CD8-positive, alpha-beta memory T cell (primary cell): ENCODE measurements around the gene BACH1. TPM values are rescaled to one million over a fixed set of nuclear protein-coding genes. Genes with fewer than 3 reads are reported as not detected.

Experiments
- CTCF ChIA-PET: fragments of 350-600 bp; sonication (Branson Sonifier 250); formaldehyde crosslinking; loops from one replicate; lab custom pipeline; 2021; ENCODE audit warnings: antibody characterized with exemption; lab: Charles Lee
- POLR2A ChIA-PET: fragments of 350-600 bp; sonication (Branson Sonifier 250); formaldehyde crosslinking; loops from one replicate; lab custom pipeline; 2021; ENCODE audit warnings: antibody characterized with exemption; lab: Charles Lee
- DNase-seq, 5 donors: peaks; one replicate each; pipeline versions ENCODE4 v3.0.0 to v3.0.0-alpha.2; 2020 to 2022; ENCODE audit warnings: mixed read lengths in 1 of 5
- H3K27ac ChIP-seq: one replicate; pipeline ENCODE4 v1.7.0; 2013; ENCODE audit warnings: low read depth, mild to moderate bottlenecking, low read length, moderate library complexity
- H3K27me3 ChIP-seq: 2 replicates; pipeline ENCODE4 v1.7.0; 2013; ENCODE audit warnings: low read length, mild to moderate bottlenecking; ENCODE audit not compliant: insufficient read depth, poor library complexity, severe bottlenecking
- H3K36me3 ChIP-seq: 2 replicates; pipeline ENCODE4 v1.7.0; 2013; ENCODE audit warnings: mild to moderate bottlenecking, low read length, moderate library complexity; ENCODE audit not compliant: insufficient read depth
- H3K4me1 ChIP-seq: 2 replicates; pipeline ENCODE4 v1.7.0; 2013; ENCODE audit warnings: mild to moderate bottlenecking, low read length, moderate library complexity; ENCODE audit not compliant: insufficient read depth
- H3K4me3 ChIP-seq: 2 replicates; pipeline ENCODE4 v1.7.0; 2013; ENCODE audit warnings: mild to moderate bottlenecking, low read length
- H3K9me3 ChIP-seq: 2 replicates; pipeline ENCODE4 v1.7.0; 2013; ENCODE audit warnings: mild to moderate bottlenecking, low read length
- H3K27ac Mint-ChIP-seq, 8 donors: one replicate each; pipeline ENCODE4 v1.8.0; 2020 to 2021; ENCODE audit warnings: mixed read lengths in 8 of 8, mild to moderate bottlenecking in 6 of 8, inconsistent platforms in 3 of 8, moderate library complexity in 3 of 8
- H3K27me3 Mint-ChIP-seq, 2 donors: one replicate each; pipeline ENCODE4 v1.8.0; 2020 to 2021; ENCODE audit warnings: mixed read lengths in 2 of 2, mild to moderate bottlenecking in 1 of 2, moderate library complexity in 1 of 2
- H3K36me3 Mint-ChIP-seq, 3 donors: one replicate each; pipeline ENCODE4 v1.8.0; 2020 to 2021; ENCODE audit warnings: mixed read lengths in 3 of 3, inconsistent platforms in 1 of 3, mild to moderate bottlenecking in 1 of 3
- H3K4me1 Mint-ChIP-seq, 3 donors: one replicate each; pipeline ENCODE4 v1.8.0; 2020 to 2021; ENCODE audit warnings: mixed read lengths in 3 of 3, inconsistent platforms in 1 of 3, mild to moderate bottlenecking in 1 of 3
- H3K4me3 Mint-ChIP-seq, 7 donors: one replicate each; pipeline ENCODE4 v1.8.0; 2020 to 2021; ENCODE audit warnings: mixed read lengths in 7 of 7, mild to moderate bottlenecking in 6 of 7, moderate library complexity in 4 of 7, inconsistent platforms in 2 of 7
- H3K9me3 Mint-ChIP-seq, 5 donors: one replicate each; pipeline ENCODE4 v1.8.0; 2020 to 2022; ENCODE audit warnings: mixed read lengths in 5 of 5, mild to moderate bottlenecking in 3 of 5, moderate library complexity in 2 of 5, inconsistent platforms in 1 of 5
- polyA plus RNA-seq: library from polyadenylated mRNA; unstranded; fragments of 300-500 nt; fragmentation: Illumina TruSeq; gene quantifications from one replicate; pipeline ENCODE4 v1.2.3, GENCODE V29; 2021
- total RNA-seq, 2 experiments: library from RNA; stranded (reverse); gene quantifications; one replicate each; pipeline ENCODE4 v1.2.3, GENCODE V29; 2021

BACH1 gene
- total and polyA plus RNA-seq, 3 experiments from 2014 or later = 13.0 to 25.6 (median 20.8) TPM

DNA sequence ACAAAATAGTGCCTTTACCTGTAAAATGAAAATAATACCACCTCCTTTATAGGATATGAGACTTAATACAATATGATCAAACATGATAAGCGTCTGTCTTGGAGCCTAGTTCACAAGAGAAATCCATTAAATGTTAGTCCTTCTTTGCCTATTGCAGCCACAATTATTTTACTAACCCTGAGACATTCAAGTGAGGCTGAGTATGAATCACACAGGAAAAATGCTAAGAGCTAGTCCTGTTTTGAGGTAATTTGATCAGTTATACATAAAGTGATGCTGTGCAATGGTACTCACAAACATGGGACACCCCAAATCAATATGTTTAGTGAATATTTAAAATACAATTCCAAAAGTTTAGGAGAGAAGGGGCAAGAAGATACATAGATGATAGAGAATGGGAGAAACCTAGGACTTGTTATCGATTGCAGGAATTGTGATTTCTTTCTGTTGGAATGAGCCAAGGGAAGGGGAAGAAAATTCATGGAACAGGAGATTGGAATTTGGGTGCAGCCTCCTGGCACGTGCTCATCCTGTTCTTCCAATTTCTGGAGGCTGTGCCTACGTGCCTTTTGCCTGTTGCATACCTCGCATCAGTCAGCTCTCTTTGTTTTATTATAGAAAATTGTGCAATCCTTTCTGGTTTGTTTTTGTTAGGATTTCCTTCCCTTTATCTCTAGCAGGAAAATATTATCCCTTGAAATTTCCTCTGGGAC lies 39.9 kb upstream of the BACH1 start:
- Mint-ChIP-seq H3K36me3 (peaks cover 0 to 14% (median 2%) of the 10 kb centered on the region in 3 donors), H3K27me3 (peaks cover 6 to 14% of the 10 kb centered on the region in 2 donors), H3K4me1 (no peaks in the 10 kb centered on the region), H3K27ac (no peak overlapping the region), H3K9me3 (peaks cover 7 to 19% (median 16%) of the 10 kb centered on the region in 5 donors), H3K4me3 (no peak overlapping the region)
- Histone ChIP-seq H3K9me3 (no peaks in the 10 kb centered on the region), H3K27me3 (no peaks in the 10 kb centered on the region), H3K27ac (no peak overlapping the region), H3K4me1 (no peaks in the 10 kb centered on the region), H3K4me3 (no peak overlapping the region), H3K36me3 (no peaks in the 10 kb centered on the region)
- ChIA-PET POLR2A (no interaction called here), CTCF (no interaction called here)
- DNase-seq = no peak

DNA sequence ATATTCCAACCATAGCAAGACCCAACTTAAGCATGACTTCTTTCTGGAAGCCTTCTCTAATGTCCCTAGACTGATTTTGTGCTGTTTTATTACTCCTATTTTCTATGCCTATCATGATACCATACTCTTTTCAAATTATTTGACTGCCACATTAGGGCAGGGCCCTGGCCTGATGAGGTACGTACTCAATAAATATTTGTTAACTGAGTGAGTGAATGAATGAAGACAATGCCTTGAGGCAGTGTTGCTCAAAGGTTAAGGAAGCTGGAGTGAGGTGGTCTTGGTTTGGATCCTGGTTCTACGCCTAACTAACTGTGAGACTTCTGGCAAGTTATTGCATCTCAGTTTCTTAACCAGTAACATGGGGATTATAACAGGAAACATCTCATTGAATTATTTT lies 38.3 kb upstream of the BACH1 start:
- H3K9me3 ChIP-seq = no peaks in the 10 kb centered on the region
- DNase-seq = no peak
- Mint-ChIP-seq H3K27ac (no peak overlapping the region), H3K4me3 (no peak overlapping the region), H3K36me3 (peaks cover 0 to 5% (median 0%) of the 10 kb centered on the region in 3 donors), H3K4me1 (no peaks in the 10 kb centered on the region), H3K27me3 (peaks cover 6 to 14% of the 10 kb centered on the region in 2 donors), H3K9me3 (peaks cover 0 to 6% (median 5%) of the 10 kb centered on the region in 5 donors)
- no peaks in the 10 kb centered on the region for H3K36me3 ChIP-seq
- no peaks in the 10 kb centered on the region for H3K4me1 ChIP-seq
- no peak overlapping the region for H3K4me3 ChIP-seq
- H3K27ac ChIP-seq = no peak overlapping the region
- ChIA-PET POLR2A (no interaction called here), CTCF (no interaction called here)
- H3K27me3 ChIP-seq = no peaks in the 10 kb centered on the region

DNA sequence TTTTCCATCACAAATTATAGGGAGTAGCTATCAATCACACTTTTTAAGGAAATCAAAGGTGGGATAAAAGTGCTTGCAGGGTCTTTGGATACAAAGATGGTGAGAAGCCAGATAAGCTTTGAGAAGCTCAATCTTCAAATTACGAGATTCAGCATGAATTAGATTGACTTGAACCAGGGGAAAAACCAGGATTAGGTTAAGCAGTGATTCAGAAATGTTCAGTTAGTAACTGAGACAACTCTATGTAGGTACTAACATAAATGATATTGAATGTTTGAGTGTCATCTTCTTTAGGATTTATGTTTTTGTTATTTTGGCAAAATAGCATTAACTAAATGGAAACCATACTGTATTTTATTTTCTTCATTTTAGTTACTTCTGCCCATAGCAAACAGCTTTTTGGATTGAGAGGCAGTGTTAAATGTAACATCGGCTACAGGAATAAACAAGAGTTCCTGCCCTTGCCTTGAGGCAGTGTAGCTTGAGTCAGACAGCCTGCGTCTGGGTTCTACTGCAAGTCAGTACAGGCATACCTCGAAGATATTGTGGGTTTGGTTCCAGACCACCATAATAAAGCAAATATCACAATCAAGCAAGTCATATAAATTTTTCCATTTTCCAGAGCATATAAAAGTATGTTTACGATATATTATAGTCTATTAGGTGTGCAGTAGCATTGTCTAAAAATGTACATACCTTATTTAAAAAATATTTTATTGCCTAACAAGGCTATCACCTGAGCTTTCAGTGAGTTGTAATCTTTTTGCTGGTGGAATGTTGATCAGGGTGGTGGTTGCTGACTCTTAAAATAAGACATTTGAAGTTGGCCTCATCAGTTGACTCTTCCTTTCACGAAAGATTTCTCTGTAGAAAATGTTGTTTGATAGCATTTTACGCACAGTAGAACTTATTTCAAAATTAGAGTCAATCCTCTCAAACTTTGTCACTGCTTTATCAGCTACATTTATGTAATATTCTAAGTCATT lies 36.9 kb upstream of the BACH1 start:
- Histone ChIP-seq H3K36me3 (no peaks in the 10 kb centered on the region), H3K4me3 (no peak overlapping the region), H3K9me3 (no peaks in the 10 kb centered on the region), H3K27ac (no peak overlapping the region), H3K27me3 (no peaks in the 10 kb centered on the region), H3K4me1 (no peaks in the 10 kb centered on the region)
- no peaks in the 10 kb centered on the region for H3K36me3 Mint-ChIP-seq
- no peaks in the 10 kb centered on the region for H3K4me1 Mint-ChIP-seq
- no peaks in the 10 kb centered on the region for H3K9me3 Mint-ChIP-seq
- H3K27me3 Mint-ChIP-seq = peaks cover 2 to 5% of the 10 kb centered on the region in 2 donors
- ChIA-PET CTCF (no interaction called here), POLR2A (no interaction called here)
- no peak overlapping the region for H3K4me3 Mint-ChIP-seq
- no peak for DNase-seq
- H3K27ac Mint-ChIP-seq = no peak overlapping the region

DNA sequence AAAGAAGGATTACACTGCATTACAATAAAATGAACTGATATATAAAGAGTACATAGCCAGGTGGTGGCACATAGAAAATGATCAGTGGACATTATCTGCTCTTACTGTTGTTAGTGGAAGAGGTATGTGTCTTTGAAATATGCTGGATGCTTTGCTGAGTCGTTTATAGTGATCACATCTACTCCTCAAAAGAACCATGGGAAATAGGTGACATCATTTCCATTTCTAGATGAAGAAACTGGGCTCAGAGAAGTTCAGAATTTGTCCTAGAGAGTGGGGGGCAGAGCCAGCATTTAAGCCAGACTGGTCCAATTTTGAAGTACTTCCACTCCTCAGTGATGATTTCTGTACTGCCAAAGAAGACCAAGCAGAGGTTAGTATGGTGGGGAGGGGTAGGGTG lies 34.0 kb upstream of the BACH1 start:
- H3K27me3 Mint-ChIP-seq = no peaks in the 10 kb centered on the region
- CTCF ChIA-PET = no interaction called here
- H3K9me3 Mint-ChIP-seq = no peaks in the 10 kb centered on the region
- POLR2A ChIA-PET = no interaction called here
- Histone ChIP-seq H3K9me3 (no peaks in the 10 kb centered on the region), H3K27ac (no peak overlapping the region), H3K4me1 (no peaks in the 10 kb centered on the region), H3K27me3 (no peaks in the 10 kb centered on the region), H3K36me3 (no peaks in the 10 kb centered on the region), H3K4me3 (no peak overlapping the region)
- DNase-seq = no peak
- no peak overlapping the region for H3K27ac Mint-ChIP-seq
- no peaks in the 10 kb centered on the region for H3K4me1 Mint-ChIP-seq
- H3K4me3 Mint-ChIP-seq = no peak overlapping the region
- H3K36me3 Mint-ChIP-seq = no peaks in the 10 kb centered on the region

DNA sequence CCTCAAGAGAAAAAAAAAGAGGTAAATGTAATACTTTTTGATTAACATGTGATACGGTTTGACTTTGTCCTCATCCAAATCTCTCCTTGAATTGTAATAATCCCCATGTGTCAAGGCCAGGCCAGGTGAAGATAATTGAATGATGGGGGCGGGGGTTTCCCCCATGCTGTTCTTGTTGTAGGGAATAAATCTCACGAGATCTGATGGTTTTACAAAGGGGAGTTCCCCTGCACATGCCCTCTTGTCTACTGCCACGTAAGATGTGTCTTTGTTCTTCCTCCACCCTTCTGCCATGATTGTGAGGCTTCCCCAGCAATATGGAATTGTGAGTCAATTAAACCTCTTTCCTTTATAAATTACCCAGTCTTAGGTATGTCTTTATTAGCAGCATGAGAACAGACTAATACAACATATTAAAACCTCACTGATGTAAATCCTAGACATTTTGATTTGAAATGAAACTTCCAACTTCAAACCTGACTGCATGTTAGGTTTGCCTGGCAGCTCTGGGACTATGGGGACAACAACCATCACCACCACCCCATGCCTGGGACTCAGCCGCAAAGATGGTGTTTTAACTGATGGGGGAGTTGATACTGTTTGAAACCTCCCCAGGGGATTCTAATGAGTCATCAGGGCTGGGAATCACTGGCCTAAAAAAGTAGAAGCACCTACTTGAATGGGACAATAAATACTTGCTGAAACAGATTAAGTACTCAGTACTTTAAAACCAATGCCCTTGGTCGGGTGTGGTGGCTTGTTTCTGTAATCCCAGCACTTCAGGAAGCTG lies 32.8 kb upstream of the BACH1 start:
- Mint-ChIP-seq H3K4me3 (no peak overlapping the region), H3K36me3 (no peaks in the 10 kb centered on the region), H3K27ac (no peak overlapping the region), H3K4me1 (no peaks in the 10 kb centered on the region), H3K9me3 (no peaks in the 10 kb centered on the region), H3K27me3 (no peaks in the 10 kb centered on the region)
- Histone ChIP-seq H3K27ac (no peak overlapping the region), H3K9me3 (no peaks in the 10 kb centered on the region), H3K4me3 (no peak overlapping the region), H3K27me3 (no peaks in the 10 kb centered on the region), H3K36me3 (no peaks in the 10 kb centered on the region), H3K4me1 (no peaks in the 10 kb centered on the region)
- DNase-seq = no peak
- ChIA-PET CTCF (no interaction called here), POLR2A (no interaction called here)

DNA sequence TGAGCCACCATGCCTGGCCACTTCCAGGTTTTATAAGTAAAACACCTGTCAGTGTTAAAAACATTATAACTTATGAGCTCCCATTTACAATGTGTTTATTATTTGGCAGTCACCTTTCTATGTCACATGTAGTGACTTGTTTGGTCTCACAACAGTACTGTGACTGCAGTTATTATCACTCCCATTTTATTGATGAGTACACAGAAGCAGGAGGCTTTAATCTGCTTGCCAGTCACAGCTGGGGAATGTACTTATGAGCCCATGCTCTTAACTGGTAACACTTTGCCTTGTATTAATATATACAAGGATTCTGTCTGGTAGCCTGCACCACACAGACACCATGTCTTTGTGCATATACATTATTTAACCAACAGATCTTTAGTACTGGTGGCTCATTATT lies 31.1 kb upstream of the BACH1 start:
- no peaks in the 10 kb centered on the region for H3K4me1 Mint-ChIP-seq
- POLR2A ChIA-PET = no interaction called here
- H3K27me3 Mint-ChIP-seq = no peaks in the 10 kb centered on the region
- H3K27ac Mint-ChIP-seq = no peak overlapping the region
- Histone ChIP-seq H3K4me1 (no peaks in the 10 kb centered on the region), H3K27me3 (no peaks in the 10 kb centered on the region), H3K36me3 (no peaks in the 10 kb centered on the region), H3K27ac (no peak overlapping the region), H3K4me3 (no peak overlapping the region), H3K9me3 (no peaks in the 10 kb centered on the region)
- H3K4me3 Mint-ChIP-seq = no peak overlapping the region
- no peaks in the 10 kb centered on the region for H3K9me3 Mint-ChIP-seq
- DNase-seq = no peak
- no peaks in the 10 kb centered on the region for H3K36me3 Mint-ChIP-seq
- CTCF ChIA-PET = no interaction called here

DNA sequence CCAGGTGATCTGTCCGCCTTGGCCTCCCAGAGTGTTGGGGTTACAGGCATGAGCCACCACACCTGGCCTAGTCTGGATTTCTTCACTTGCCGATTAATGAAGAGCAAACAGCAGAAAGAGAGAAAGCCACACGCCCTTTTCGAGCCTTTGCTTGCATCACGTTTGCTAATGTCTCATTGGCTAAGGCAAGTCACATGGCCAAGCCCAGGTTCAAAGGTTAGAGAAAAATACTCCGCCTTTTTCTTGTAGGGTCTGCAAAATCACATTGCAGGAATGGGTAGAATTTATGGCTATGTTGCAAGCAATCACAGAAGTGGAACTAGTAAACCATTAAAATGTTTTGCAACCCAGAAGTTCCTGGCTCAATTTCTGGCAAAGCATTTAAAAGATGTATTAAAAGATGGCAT lies 26.8 kb upstream of the BACH1 start:
- H3K27me3 Mint-ChIP-seq = peaks cover 9 to 16% of the 10 kb centered on the region in 2 donors
- no peaks in the 10 kb centered on the region for H3K27me3 ChIP-seq
- H3K9me3 Mint-ChIP-seq = no peaks in the 10 kb centered on the region
- no peaks in the 10 kb centered on the region for H3K36me3 Mint-ChIP-seq
- no peak overlapping the region for H3K27ac Mint-ChIP-seq
- DNase-seq = no peak
- no peaks in the 10 kb centered on the region for H3K36me3 ChIP-seq
- no peak overlapping the region for H3K27ac ChIP-seq
- ChIA-PET POLR2A (no interaction called here), CTCF (no interaction called here)
- H3K4me3 ChIP-seq = no peak overlapping the region
- H3K9me3 ChIP-seq = no peaks in the 10 kb centered on the region
- no peak overlapping the region for H3K4me3 Mint-ChIP-seq
- H3K4me1 ChIP-seq = no peaks in the 10 kb centered on the region
- H3K4me1 Mint-ChIP-seq = no peaks in the 10 kb centered on the region
